GM18868 (cell line): ENCODE results near the gene TEX30.

ENCODE experiments used
- ATAC-seq: cut with Tn5 transposase; IDR thresholded peaks from one replicate; pipeline ENCODE4 v1.9.1; 2021; ENCODE audit warnings: mild to moderate bottlenecking, moderate library complexity; ENCODE audit not compliant: unreplicated experiment

The TEX30 gene

GRCh38 chr13:102779436-102780159 is 6.0 kb upstream of the TEX30 start:
- peak; percentile 64 for ATAC-seq

GRCh38 chr13:102777736-102778135 is 4.2 kb upstream of the TEX30 start:
- ATAC-seq, result no peak

- no peak for ATAC-seq
Measured at GRCh38 chr13:102776271-102776670, 2.7 kb upstream of the TEX30 start.

- ATAC-seq, result no peak
Measured at GRCh38 chr13:102774591-102775520, 1.3 kb upstream of the TEX30 start.

GRCh38 chr13:102774214-102774568 is 605 bp upstream of the TEX30 start:
- no peak for ATAC-seq

GRCh38 chr13:102772042-102772425 is 1.6 kb downstream of the TEX30 start:
- ATAC-seq, result no peak

GRCh38 chr13:102771298-102772041 is 2.1 kb downstream of the TEX30 start:
- ATAC-seq, result peak; percentile 6

GRCh38 chr13:102770435-102770834 is 3.2 kb downstream of the TEX30 start:
- no peak for ATAC-seq

- no peak for ATAC-seq
Measured at GRCh38 chr13:102769679-102770078, 3.9 kb downstream of the TEX30 start.

- no peak for ATAC-seq
Measured at GRCh38 chr13:102768909-102769308, 4.7 kb downstream of the TEX30 start.

GRCh38 chr13:102763741-102764140 is 9.8 kb downstream of the TEX30 start:
- ATAC-seq, result no peak

- ATAC-seq, result no peak
Measured at GRCh38 chr13:102761071-102761470, 12.5 kb downstream of the TEX30 start.

GRCh38 chr13:102758842-102759241 is 14.7 kb downstream of the TEX30 start:
- ATAC-seq, result no peak

GRCh38 chr13:102757006-102757405 is 16.6 kb downstream of the TEX30 start:
- no peak for ATAC-seq

- no peak for ATAC-seq
Measured at GRCh38 chr13:102751886-102752285, 21.7 kb downstream of the TEX30 start.

GRCh38 chr13:102742506-102742905 is 31.1 kb downstream of the TEX30 start:
- no peak for ATAC-seq

- ATAC-seq, result no peak
Measured at GRCh38 chr13:102742101-102742500, 31.5 kb downstream of the TEX30 start.

GRCh38 chr13:102729560-102730270 is 43.9 kb downstream of the TEX30 start:
- no peak for ATAC-seq

- peak; percentile 57 for ATAC-seq
Measured at GRCh38 chr13:102726430-102726829, 47.2 kb downstream of the TEX30 start.

- peak; percentile 56 for ATAC-seq
Measured at GRCh38 chr13:102724923-102725322, 48.7 kb downstream of the TEX30 start.

- no peak for ATAC-seq
Measured at GRCh38 chr13:102721800-102722231, 51.8 kb downstream of the TEX30 start.
